GM06990 (cell line): Measurements from ENCODE around the gene DNAH7.

Experiments
- DNase-seq: peaks from one replicate; pipeline ENCODE4 v3.0.0-alpha.2; 2011; ENCODE audit not compliant: insufficient read length; ENCODE audit errors: extremely low read depth
- H3K27me3 ChIP-seq: replicated peaks from 2 replicates; pipeline ENCODE4 v1.6.0; 2011; ENCODE audit warnings: low read length; ENCODE audit not compliant: control insufficient read depth, insufficient read depth
- H3K36me3 ChIP-seq: 2 replicates; pipeline ENCODE4 v1.5.1; 2011; ENCODE audit warnings: low read length; ENCODE audit not compliant: control insufficient read depth, insufficient read depth
- H3K4me3 ChIP-seq: replicated peaks from 2 replicates; pipeline ENCODE4 v1.5.1; 2011; ENCODE audit warnings: low read depth, mild to moderate bottlenecking, control low read depth, low read length
- CTCF ChIP-seq: IDR thresholded peaks from 2 replicates; pipeline ENCODE4 v1.5.1; 2011; ENCODE audit warnings: low read length, control low read depth, mild to moderate bottlenecking, inconsistent platforms; ENCODE audit not compliant: insufficient read depth, poor library complexity, severe bottlenecking

DNAH7 gene

GRCh38 chr2:196076778-196077568 lies 8.3 kb upstream of the DNAH7 start:
- TF ChIP-seq CTCF, result no peak
- Histone ChIP-seq H3K36me3 (no peaks in the 10 kb centered on the region), H3K4me3 (no peak overlapping the region), H3K27me3 (no peaks in the 10 kb centered on the region)
- no peak for DNase-seq

GRCh38 chr2:196075196-196075595 lies 6.6 kb upstream of the DNAH7 start:
- TF ChIP-seq CTCF, result no peak
- DNase-seq, result no peak
- Histone ChIP-seq H3K27me3 (no peaks in the 10 kb centered on the region), H3K36me3 (no peaks in the 10 kb centered on the region), H3K4me3 (no peak overlapping the region)

GRCh38 chr2:196074631-196075030 lies 6.0 kb upstream of the DNAH7 start:
- no peak for DNase-seq
- Histone ChIP-seq H3K36me3 (no peaks in the 10 kb centered on the region), H3K4me3 (no peak overlapping the region), H3K27me3 (no peaks in the 10 kb centered on the region)
- no peak for TF ChIP-seq CTCF

GRCh38 chr2:196073521-196073920 lies 4.9 kb upstream of the DNAH7 start:
- no peak for TF ChIP-seq CTCF

GRCh38 chr2:196067088-196067382 lies 1.6 kb downstream of the DNAH7 start:
- no peaks in the 10 kb centered on the region for H3K36me3 ChIP-seq
- no peak overlapping the region for H3K4me3 ChIP-seq
- no peak for DNase-seq
- no peak for TF ChIP-seq CTCF
- no peaks in the 10 kb centered on the region; the same call in none of the 2 replicates for H3K27me3 ChIP-seq

More at GRCh38 chr2:196073521-196073920, 4.9 kb upstream of the DNAH7 start:
- no peak for DNase-seq
- Histone ChIP-seq H3K36me3 (no peaks in the 10 kb centered on the region), H3K4me3 (no peak overlapping the region), H3K27me3 (no peaks in the 10 kb centered on the region; the same call in 1 of the 2 replicates)
